ENCODE measurements around the gene KCNH8. TPM values are rescaled to one million over a fixed set of nuclear protein-coding genes. Genes with fewer than 3 reads are reported as not detected.
"Not testable (repeated sequence)": the region's sequence is repeated elsewhere in the genome, so short reads cannot be mapped to it uniquely, and the experiment has no call there.

Gene KCNH8
- total and polyA plus RNA-seq, 7 donors: 0.11 to 0.24 TPM; not detected in 5

- H3K4me1 ChIP-seq: no peaks in the 10 kb centered on the region
- WGBS, 3 donors: 74 to 81% (median 75%) methylated on average over 4 of the region's 4 CpGs
- ATAC-seq (no peak), DNase-seq (no peak)
- intact Hi-C loops (cut with DNase I): no loop called here
- no peaks in the 10 kb centered on the region for H3K36me3 ChIP-seq (ENCODE audit: insufficient read depth in 1 of 2, low read depth in 1 of 2)
- H3K27ac ChIP-seq: no peak overlapping the region
- H3K9me3 ChIP-seq: no peaks in the 10 kb centered on the region
- no peaks in the 10 kb centered on the region for H3K27me3 ChIP-seq (ENCODE audit: insufficient read depth in 3 of 3, low read length in 2 of 3)
- no peak for TF ChIP-seq CTCF (IDR thresholded peaks at IDR 0.05)
- H3K4me3 ChIP-seq: no peak overlapping the region
Observed at GRCh38 chr3:19231792-19232461, 83.6 kb downstream of the KCNH8 start.

- no peak overlapping the region for H3K27ac ChIP-seq
- no peaks in the 10 kb centered on the region for H3K36me3 ChIP-seq (ENCODE audit: insufficient read depth in 1 of 2, low read depth in 1 of 2)
- no peaks in the 10 kb centered on the region for H3K27me3 ChIP-seq (ENCODE audit: insufficient read depth in 3 of 3, low read length in 2 of 3)
- TF ChIP-seq CTCF (IDR thresholded peaks at IDR 0.05): no peak
- ATAC-seq (no peak), DNase-seq (no peak)
- no peaks in the 10 kb centered on the region for H3K9me3 ChIP-seq
- H3K4me3 ChIP-seq: no peak overlapping the region
- 39 to 43% (median 42%) methylated on average over 2 of the region's 2 CpGs for whole genome bisulfite sequencing, 3 donors
- H3K4me1 ChIP-seq: no peaks in the 10 kb centered on the region
- intact Hi-C loops (cut with DNase I): no loop called here
Observed at GRCh38 chr3:19232566-19232965, 84.3 kb downstream of the KCNH8 start.

- H3K4me3 ChIP-seq; H3K36me3 ChIP-seq (ENCODE audit: insufficient read depth in 1 of 2, low read depth in 1 of 2); H3K27ac ChIP-seq; H3K9me3 ChIP-seq; intact Hi-C loops (cut with DNase I); H3K27me3 ChIP-seq (ENCODE audit: insufficient read depth in 3 of 3, low read length in 2 of 3); ATAC-seq; H3K4me1 ChIP-seq: not testable (repeated sequence)
- DNase-seq: peak in 1 of 2 donors; percentile 49
- 92% methylated on average over 46 to 53 of the region's 53 CpGs for WGBS, 3 donors
Observed at GRCh38 chr3:19233882-19234784, 85.8 kb downstream of the KCNH8 start.

GRCh38 chr3:19248143-19248542 lies 99.8 kb downstream of the KCNH8 start:
- DNase-seq (no peak), ATAC-seq (no peak)
- no peak overlapping the region for H3K27ac ChIP-seq
- peaks cover 13% of the 10 kb centered on the region for H3K9me3 ChIP-seq
- H3K4me3 ChIP-seq: no peak overlapping the region
- TF ChIP-seq CTCF (IDR thresholded peaks at IDR 0.05): no peak
- 68 to 73% (median 71%) methylated on average over 2 of the region's 2 CpGs for WGBS, 3 donors
- intact Hi-C loops (cut with DNase I): no loop called here
- H3K36me3 ChIP-seq (ENCODE audit: insufficient read depth in 1 of 2, low read depth in 1 of 2): no peaks in the 10 kb centered on the region
- no peaks in the 10 kb centered on the region for H3K27me3 ChIP-seq (ENCODE audit: insufficient read depth in 3 of 3, low read length in 2 of 3)
- no peaks in the 10 kb centered on the region for H3K4me1 ChIP-seq

GRCh38 chr3:19248767-19249166 lies 100.5 kb downstream of the KCNH8 start:
- H3K27ac ChIP-seq: no peak overlapping the region
- no peaks in the 10 kb centered on the region for H3K27me3 ChIP-seq (ENCODE audit: insufficient read depth in 3 of 3, low read length in 2 of 3)
- intact Hi-C loops (cut with DNase I): no loop called here
- no peak for TF ChIP-seq CTCF (IDR thresholded peaks at IDR 0.05)
- no peaks in the 10 kb centered on the region for H3K4me1 ChIP-seq
- 93 to 96% (median 95%) methylated on average over 1 of the region's 1 CpG for WGBS, 3 donors
- no peak for DNase-seq
- H3K36me3 ChIP-seq (ENCODE audit: insufficient read depth in 1 of 2, low read depth in 1 of 2): no peaks in the 10 kb centered on the region
- H3K9me3 ChIP-seq: peaks cover 10% of the 10 kb centered on the region
- ATAC-seq: no peak
- no peak overlapping the region for H3K4me3 ChIP-seq

Data from psoas muscle (tissue), 8 donors.